Measurements from ENCODE around the gene KANK4.

- TF ChIP-seq CTCF (optimal IDR thresholded peaks at IDR 0.05 in 1 of 3, IDR thresholded peaks at IDR 0.05 in 1 of 3, conservative IDR thresholded peaks at IDR 0.05 in 1 of 3; ENCODE audit: extremely low read depth in 1 of 3, insufficient read depth in 2 of 3, low read length in 3 of 3) (no peak), EZH2 (IDR thresholded peaks at IDR 0.05; ENCODE audit: low read length) (no peak)
Measured at GRCh38 chr1:62271134-62271533, 48.1 kb downstream of the KANK4 start.

Data from keratinocyte (primary cell).